PFSK-1 (cell line): ENCODE data around the gene SOX13.

ENCODE experiments used
- FOXP2 ChIP-seq: optimal IDR thresholded peaks from 2 replicates; pipeline ENCODE3; 2011; ENCODE audit warnings: borderline replicate concordance, control low read depth, inconsistent platforms; ENCODE audit not compliant: insufficient read depth; ENCODE audit errors: extremely low read length, extremely low read depth
- POLR2AphosphoS5 ChIP-seq: IDR thresholded peaks from 2 replicates; pipeline ENCODE4 v1.6.1; 2012; ENCODE audit warnings: low read depth, mild to moderate bottlenecking, control low read depth, low read length, moderate library complexity
- REST ChIP-seq, 2 experiments: IDR thresholded peaks; 2 replicates each; pipeline versions ENCODE4 v1.6.1 to v1.8.0; 2011 to 2012; ENCODE audit warnings: low read depth in 2 of 2, low read length in 2 of 2, control low read depth in 1 of 2, inconsistent platforms in 1 of 2, mild to moderate bottlenecking in 1 of 2, moderate library complexity in 1 of 2; ENCODE audit not compliant: insufficient read depth in 1 of 2
- SIN3A ChIP-seq: IDR thresholded peaks from 2 replicates; pipeline ENCODE4 v1.6.1; 2012; ENCODE audit warnings: mild to moderate bottlenecking, low read length, moderate library complexity, borderline replicate concordance; ENCODE audit not compliant: insufficient read depth
- TAF1 ChIP-seq: IDR thresholded peaks from 2 replicates; pipeline ENCODE4 v1.6.1; 2012; ENCODE audit warnings: low read length, control low read depth, borderline replicate concordance; ENCODE audit not compliant: insufficient read depth

Gene SOX13

GRCh38 chr1:204087893-204088528, 15.1 kb downstream of the SOX13 start:
- TF ChIP-seq TAF1 (no peak), FOXP2 (no peak), SIN3A (no peak), REST (IDR thresholded peaks at IDR 0.05; ENCODE audit: insufficient read depth in 1 of 2, low read depth in 2 of 2, low read length in 2 of 2) (no peak), POLR2AphosphoS5 (no peak)

GRCh38 chr1:204088596-204088995, 15.7 kb downstream of the SOX13 start:
- no peak for TF ChIP-seq REST (IDR thresholded peaks at IDR 0.05; ENCODE audit: insufficient read depth in 1 of 2, low read depth in 2 of 2, low read length in 2 of 2)
- TF ChIP-seq SIN3A, result no peak
- TF ChIP-seq POLR2AphosphoS5, result no peak
- TF ChIP-seq TAF1, result no peak
- TF ChIP-seq FOXP2, result no peak

- TF ChIP-seq TAF1, result no peak
- no peak for TF ChIP-seq POLR2AphosphoS5
- no peak for TF ChIP-seq REST (IDR thresholded peaks at IDR 0.05; ENCODE audit: insufficient read depth in 1 of 2, low read depth in 2 of 2, low read length in 2 of 2)
- TF ChIP-seq SIN3A, result no peak
Measured at GRCh38 chr1:204089044-204089751, 16.3 kb downstream of the SOX13 start.

- TF ChIP-seq POLR2AphosphoS5 (no peak), TAF1 (no peak), REST (IDR thresholded peaks at IDR 0.05; ENCODE audit: insufficient read depth in 1 of 2, low read depth in 2 of 2, low read length in 2 of 2) (no peak), SIN3A (no peak), FOXP2 (no peak)
Measured at GRCh38 chr1:204091066-204091465, 18.2 kb downstream of the SOX13 start.

GRCh38 chr1:204091787-204092312, 18.9 kb downstream of the SOX13 start:
- no peak for TF ChIP-seq POLR2AphosphoS5
- no peak for TF ChIP-seq FOXP2
- no peak for TF ChIP-seq REST (IDR thresholded peaks at IDR 0.05; ENCODE audit: insufficient read depth in 1 of 2, low read depth in 2 of 2, low read length in 2 of 2)
- TF ChIP-seq TAF1, result no peak
- no peak for TF ChIP-seq SIN3A
